ENCODE measurements around the gene DPP6.

Gene DPP6

GRCh38 chr7:154795437-154795836 is 743.2 kb downstream of the DPP6 start:
- no peak for TF ChIP-seq CTCF (IDR thresholded peaks at IDR 0.05; ENCODE audit: low read depth, low read length)
- no peak for DNase-seq (ENCODE audit: extremely low read depth, low read depth)

GRCh38 chr7:154804449-154804848 is 752.3 kb downstream of the DPP6 start:
- DNase-seq (ENCODE audit: extremely low read depth, low read depth), result no peak

GRCh38 chr7:154812027-154812426 is 759.8 kb downstream of the DPP6 start:
- no peak for DNase-seq (ENCODE audit: extremely low read depth, low read depth)

More at GRCh38 chr7:154804449-154804848, 752.3 kb downstream of the DPP6 start:
- no peak for TF ChIP-seq CTCF (IDR thresholded peaks at IDR 0.05; ENCODE audit: low read depth, low read length)

GRCh38 chr7:154817224-154817896 is 765.2 kb downstream of the DPP6 start:
- no peak for DNase-seq (ENCODE audit: extremely low read depth, low read depth)
- TF ChIP-seq CTCF (IDR thresholded peaks at IDR 0.05; ENCODE audit: low read depth, low read length), result no peak

More at GRCh38 chr7:154812027-154812426, 759.8 kb downstream of the DPP6 start:
- TF ChIP-seq CTCF (IDR thresholded peaks at IDR 0.05; ENCODE audit: low read depth, low read length), result no peak

GRCh38 chr7:154827007-154827406 is 774.8 kb downstream of the DPP6 start:
- no peak for TF ChIP-seq CTCF (IDR thresholded peaks at IDR 0.05; ENCODE audit: low read depth, low read length)
- DNase-seq (ENCODE audit: extremely low read depth, low read depth), result no peak

GRCh38 chr7:154832557-154833138 is 780.5 kb downstream of the DPP6 start:
- no peak for DNase-seq (ENCODE audit: extremely low read depth, low read depth)

More at GRCh38 chr7:154832557-154833138, 780.5 kb downstream of the DPP6 start:
- TF ChIP-seq CTCF (IDR thresholded peaks at IDR 0.05; ENCODE audit: low read depth, low read length), result no peak
